ENCODE measurements around the gene GAS2L1. TPM values are rescaled to one million over a fixed set of nuclear protein-coding genes. Genes with fewer than 3 reads are reported as not detected.

The GAS2L1 gene
- total RNA-seq, 1 experiment from 2014 or later = 29.4 TPM

GRCh38 chr22:29313576-29314466 lies 7.4 kb downstream of the GAS2L1 start:
- Histone ChIP-seq H2AFZ (ENCODE audit: low read depth, low read length, poor library complexity, severe bottlenecking) (no peak overlapping the region), H3K79me2 (ENCODE audit: insufficient read depth, low read length) (no peaks in the 10 kb centered on the region), H3K9me3 (ENCODE audit: control insufficient read depth in 1 of 2, insufficient read depth in 1 of 2, low read depth in 1 of 2, low read length in 2 of 2) (no peaks in the 10 kb centered on the region), H3K36me3 (ENCODE audit: control insufficient read depth in 1 of 2, insufficient read depth in 2 of 2, low read length in 2 of 2) (no peaks in the 10 kb centered on the region), H4K20me1 (ENCODE audit: insufficient read depth) (no peaks in the 10 kb centered on the region), H3K27ac (ENCODE audit: low read depth, low read length) (no peak overlapping the region), H3K4me2 (ENCODE audit: low read length) (no peak overlapping the region), H3K4me3 (replicated peaks in 1 of 2; ENCODE audit: low read depth in 1 of 2, low read length in 2 of 2) (no peak overlapping the region), H3K9ac (ENCODE audit: low read length) (no peak overlapping the region), H3K9me2 (ENCODE audit: insufficient read depth) (no peaks in the 10 kb centered on the region), H3K27me3 (ENCODE audit: insufficient read depth, low read length) (no peaks in the 10 kb centered on the region), H3K4me1 (ENCODE audit: control insufficient read depth in 1 of 2, insufficient read depth in 2 of 2, low read length in 2 of 2) (peaks cover 18 to 31% of the 10 kb centered on the region in 2 experiments)
- POLR2A ChIA-PET = no interaction called here
- intact Hi-C loops (cut with micrococcal nuclease) = no loop called here
- RAD21 ChIA-PET (ENCODE audit: low non-redundant PET in 1 of 2, low total read pairs in 2 of 2, uncharacterized antibody in 2 of 2, unreplicated experiment in 2 of 2) = no interaction called here
- BruUV-seq (replicated peaks) = no TSS peak
- DNase-seq (ENCODE audit: low read depth, low spot score) (no peak), ATAC-seq (no peak)
- TF ChIP-seq RAD21 (IDR thresholded peaks at IDR 0.05; ENCODE audit: low read depth) (no peak), YY1 (IDR thresholded peaks at IDR 0.05; ENCODE audit: extremely low read depth, insufficient replicate concordance, low read depth, low read length) (no peak), REST (IDR thresholded peaks at IDR 0.05; ENCODE audit: low read depth) (no peak)
- CTCF ChIA-PET = interaction anchor here (1.1 to 1.3 kb wide), 2 partner anchors 11 to 12 kb away, joined by 3 to 7 read pairs; no protein-coding TSS in a partner anchor
